Gastroesophageal sphincter (tissue), 3 donors: ENCODE measurements around the gene SOX5.

Experiments
- CTCF ChIP-seq, 4 experiments: fragments of 200-600 bp in 2 of 4; fragments of 450-650 bp in 2 of 4; sonication (generic) in 1 of 4; IDR thresholded peaks; one replicate each; pipeline ENCODE4 v1.5.1; 2017 to 2019; ENCODE audit warnings: antibody characterized with exemption in 4 of 4, mild to moderate bottlenecking in 2 of 4, moderate library complexity in 2 of 4
- EP300 ChIP-seq: sonication (generic); formaldehyde crosslinking; IDR thresholded peaks from one replicate; pipeline ENCODE4 v1.6.1; 2017; ENCODE audit warnings: antibody characterized with exemption, mild to moderate bottlenecking
- POLR2A ChIP-seq, 2 donors: fragments of 450-650 bp; IDR thresholded peaks; one replicate each; pipeline ENCODE4 v1.6.1; 2017; ENCODE audit warnings: antibody characterized with exemption in 2 of 2, mild to moderate bottlenecking in 2 of 2, moderate library complexity in 1 of 2
- POLR2AphosphoS5 ChIP-seq: sonication (generic); formaldehyde crosslinking; IDR thresholded peaks from one replicate; pipeline ENCODE4 v1.6.1; 2017; ENCODE audit warnings: antibody characterized with exemption

GRCh38 chr12:23550753-23551152 is 398.7 kb downstream of the SOX5 start:
- TF ChIP-seq CTCF (IDR thresholded peaks at IDR 0.05), result no peak
- no peak for TF ChIP-seq POLR2A (IDR thresholded peaks at IDR 0.05)
- no peak for TF ChIP-seq EP300
- no peak for TF ChIP-seq POLR2AphosphoS5
